ENCODE measurements around the gene SPON1.

Gene SPON1

GRCh38 chr11:13944016-13944415 is 18.5 kb upstream of the SPON1 start:
- DNase-seq (ENCODE audit: low read depth): no peak

GRCh38 chr11:13944911-13945425 is 17.6 kb upstream of the SPON1 start:
- DNase-seq (ENCODE audit: low read depth): no peak

DNA sequence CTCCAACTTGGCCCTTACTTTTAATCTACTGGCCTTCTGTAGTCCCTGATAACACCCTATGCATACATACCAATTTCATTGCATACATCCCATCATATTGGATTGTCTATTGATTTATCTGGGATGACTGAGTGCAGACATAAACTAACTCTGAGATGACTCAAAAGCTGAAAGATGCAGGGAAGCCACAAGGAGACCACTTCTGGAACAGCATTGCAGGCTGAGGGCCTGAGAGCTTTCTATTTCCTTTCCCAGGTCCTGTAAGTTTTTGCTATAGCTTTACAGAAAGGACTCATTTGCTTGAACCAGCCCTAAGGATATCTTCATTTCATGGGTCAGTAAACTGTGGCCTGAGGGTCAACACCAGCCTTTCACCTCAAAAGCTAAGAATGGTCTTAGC is 15.1 kb upstream of the SPON1 start:
- no peak for DNase-seq (ENCODE audit: low read depth)

DNA sequence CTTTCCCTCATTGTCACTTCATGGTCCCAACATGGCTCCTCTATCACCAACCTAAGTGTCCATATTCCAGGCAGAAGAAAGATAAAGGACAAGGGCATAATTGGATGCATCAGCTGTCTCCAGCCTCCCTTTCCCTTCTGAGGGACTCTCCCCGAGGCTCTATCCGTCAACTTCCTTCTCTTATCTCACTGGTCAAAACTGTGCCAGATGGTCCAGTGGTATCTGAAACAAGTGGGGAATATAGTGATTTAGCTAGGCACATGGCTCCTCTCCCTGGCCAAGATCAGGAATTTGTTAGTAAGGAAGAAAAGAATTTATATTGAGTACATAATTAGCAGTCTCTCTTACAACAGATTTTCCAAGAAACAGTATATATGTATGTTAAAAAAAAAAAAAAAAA is 12.6 kb upstream of the SPON1 start:
- no peak for DNase-seq (ENCODE audit: low read depth)

GRCh38 chr11:13952221-13952620 is 10.3 kb upstream of the SPON1 start:
- DNase-seq (ENCODE audit: low read depth): no peak

DNA sequence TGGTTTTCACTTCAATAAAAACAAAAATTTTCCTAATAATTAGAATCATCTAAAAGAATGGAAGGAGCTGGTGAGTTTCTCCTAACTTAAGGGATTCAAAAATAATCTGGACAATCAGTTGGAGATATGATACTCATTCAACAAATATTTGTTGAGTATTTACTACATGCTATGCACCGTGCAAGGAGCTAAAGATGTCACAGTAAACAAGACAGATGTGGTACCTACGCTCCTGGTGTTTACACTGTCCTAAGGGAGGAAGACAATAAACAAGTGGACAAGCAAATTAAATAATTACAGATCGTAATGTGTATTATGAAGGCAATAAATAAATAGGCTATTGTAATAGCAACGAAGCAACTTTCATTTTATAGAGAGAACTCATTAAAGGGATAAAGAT is 9.9 kb upstream of the SPON1 start:
- no peak for DNase-seq (ENCODE audit: low read depth)

GRCh38 chr11:13954591-13954990 is 7.9 kb upstream of the SPON1 start:
- no peak for DNase-seq (ENCODE audit: low read depth)

DNA sequence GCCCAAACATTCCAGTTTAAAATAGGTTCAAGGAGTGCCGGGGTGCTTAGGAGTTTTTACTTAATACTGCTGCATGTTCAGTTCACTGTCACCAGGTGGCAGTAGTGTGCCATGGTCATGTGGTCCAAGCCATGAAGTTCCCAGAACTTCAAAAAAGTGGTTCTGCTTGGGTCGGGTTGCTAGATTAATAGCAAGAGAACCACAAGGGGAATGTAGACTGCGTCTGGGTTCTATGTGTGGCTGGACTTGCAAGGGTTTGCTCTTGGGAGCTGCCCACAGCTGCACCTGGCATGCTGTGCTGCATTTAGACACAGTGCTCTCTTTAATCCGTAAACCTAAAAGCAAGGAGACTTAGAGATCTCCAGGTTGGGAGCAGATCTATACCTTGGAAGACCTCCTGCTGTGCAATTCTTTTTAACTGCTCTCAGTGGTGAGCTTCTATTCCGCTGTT is 6.5 kb upstream of the SPON1 start:
- peak; percentile 12 for DNase-seq (ENCODE audit: low read depth)

- no peak for DNase-seq (ENCODE audit: low read depth)
These were observed 5.5 kb upstream of the SPON1 start for GRCh38 chr11:13956988-13957387.

- no peak for DNase-seq (ENCODE audit: low read depth)
These were observed 3.7 kb upstream of the SPON1 start for GRCh38 chr11:13958641-13959400.

DNA sequence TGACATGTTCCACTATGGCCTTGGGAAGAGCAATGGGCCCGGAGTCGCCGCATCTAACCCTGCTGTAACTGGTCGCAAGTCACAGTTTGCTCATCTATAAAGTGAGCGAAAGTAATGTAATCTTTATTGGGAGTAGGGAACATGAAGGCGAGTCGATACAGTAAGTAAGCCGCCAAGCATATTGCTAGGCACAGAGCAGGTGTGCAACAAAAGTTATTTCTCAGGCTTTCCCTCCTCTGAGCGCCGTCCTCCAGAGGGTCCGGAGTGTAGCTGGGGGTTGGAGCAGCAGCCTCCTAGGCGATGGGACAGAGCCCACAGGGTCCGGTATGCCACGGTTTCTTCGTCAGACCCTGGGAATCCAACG is 343 bp upstream of the SPON1 start:
- no peak for DNase-seq (ENCODE audit: low read depth)

DNA sequence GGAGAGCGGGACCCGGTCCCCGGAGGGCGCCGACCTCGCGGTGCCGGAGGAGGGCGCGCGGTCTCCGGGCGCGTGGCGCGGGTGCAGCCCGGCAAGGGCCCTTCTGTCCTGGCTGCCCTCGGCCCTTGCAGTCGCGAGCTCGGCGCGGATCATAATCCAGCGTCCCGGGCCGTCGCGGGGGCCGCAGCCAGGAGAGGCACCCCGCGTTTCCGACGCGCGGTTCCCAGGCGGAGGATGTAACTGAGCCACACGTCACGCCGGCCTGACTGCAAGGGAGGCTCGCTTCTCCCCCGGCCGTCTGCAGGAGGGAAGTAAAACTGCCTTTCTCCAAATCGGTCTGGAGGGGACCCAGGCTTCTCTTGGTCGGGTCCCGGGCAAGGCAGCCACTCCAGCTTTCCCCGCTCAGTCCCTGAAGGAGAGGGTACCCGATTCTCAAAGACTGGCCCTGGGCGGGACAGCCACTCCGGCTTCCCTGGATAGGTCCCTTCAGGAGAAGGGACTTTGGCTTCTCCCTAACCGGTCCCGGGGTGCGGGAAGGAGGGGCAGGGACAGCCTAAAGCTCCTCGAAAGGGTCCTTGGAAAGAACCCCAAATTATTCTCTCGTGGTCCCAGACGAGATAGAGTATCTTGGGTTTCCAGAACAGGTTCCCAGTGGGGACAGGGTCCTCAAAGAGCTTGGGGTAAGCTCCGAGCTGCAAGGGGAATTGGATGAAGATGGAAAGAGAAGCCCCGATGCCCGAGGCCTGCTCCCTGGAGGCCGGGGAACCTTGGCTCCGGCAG is 836 bp downstream of the SPON1 start:
- DNase-seq (ENCODE audit: low read depth): peak; percentile 9

GRCh38 chr11:13963949-13964770 is 1.6 kb downstream of the SPON1 start:
- no peak for DNase-seq (ENCODE audit: low read depth)

DNA sequence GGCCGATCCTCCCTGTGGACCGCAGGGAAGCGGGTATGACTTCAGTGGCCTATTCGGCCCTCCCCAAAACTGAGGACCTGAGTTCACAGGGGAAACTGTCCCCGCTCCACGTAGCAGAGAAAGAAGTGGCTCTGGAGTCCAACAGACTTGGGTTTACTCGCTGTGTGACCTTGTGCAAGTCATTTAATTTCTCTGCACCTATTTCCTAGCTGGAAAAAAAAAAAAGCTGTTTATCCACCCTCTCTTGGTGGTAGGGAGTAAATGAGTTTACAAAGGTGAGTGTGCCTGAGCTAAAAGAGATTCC is 2.2 kb downstream of the SPON1 start:
- DNase-seq (ENCODE audit: low read depth): no peak

DNA sequence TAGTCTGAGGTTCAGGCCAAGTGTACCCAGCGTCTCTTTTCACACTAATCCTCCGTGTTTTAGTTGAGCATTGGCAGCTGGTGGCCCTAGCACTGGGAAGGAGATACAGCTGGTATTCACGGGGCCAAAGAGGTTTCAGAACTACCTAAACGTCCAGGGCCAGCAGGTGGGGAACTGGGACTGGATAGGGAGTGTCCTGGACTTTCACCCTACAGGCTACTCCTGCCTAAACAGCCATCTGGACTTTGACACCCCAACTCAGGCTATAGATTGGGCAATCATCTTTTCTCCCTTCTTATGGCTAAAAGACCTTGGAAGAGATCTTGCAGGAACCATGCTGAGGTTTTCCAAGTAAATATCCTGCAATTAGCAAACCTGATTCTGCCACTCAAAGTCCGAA is 2.8 kb downstream of the SPON1 start:
- no peak for DNase-seq (ENCODE audit: low read depth)

GRCh38 chr11:13966013-13966412 is 3.5 kb downstream of the SPON1 start:
- DNase-seq (ENCODE audit: low read depth): no peak

- DNase-seq (ENCODE audit: low read depth): no peak
These were observed 4.0 kb downstream of the SPON1 start for GRCh38 chr11:13966486-13966885.

GRCh38 chr11:13970986-13971385 is 8.5 kb downstream of the SPON1 start:
- no peak for DNase-seq (ENCODE audit: low read depth)

GRCh38 chr11:13972043-13972910 is 9.8 kb downstream of the SPON1 start:
- DNase-seq (ENCODE audit: low read depth): no peak

GRCh38 chr11:13972944-13973343 is 10.4 kb downstream of the SPON1 start:
- DNase-seq (ENCODE audit: low read depth): no peak

DNA sequence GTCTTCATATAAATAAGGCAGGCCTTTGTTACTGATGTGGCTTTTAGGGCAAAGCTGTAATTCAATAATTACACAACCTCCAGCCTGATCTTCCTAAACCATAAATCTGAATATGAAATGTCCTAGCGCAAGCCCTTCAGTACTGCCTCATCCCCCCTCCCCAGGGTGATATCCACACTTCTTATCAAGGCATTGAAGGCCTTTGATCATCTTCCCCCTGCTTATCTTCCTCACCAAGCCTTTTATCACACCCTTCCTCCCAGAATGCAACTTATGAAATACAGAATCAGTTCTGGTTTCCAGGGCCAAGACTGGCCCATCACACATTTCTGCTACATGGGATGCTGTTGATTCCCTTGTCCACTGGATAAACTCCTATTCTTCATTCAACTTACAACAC is 12.1 kb downstream of the SPON1 start:
- DNase-seq (ENCODE audit: low read depth): no peak

All from stimulated activated CD8-positive, alpha-beta memory T cell treated with anti-CD3 and anti-CD28 coated beads, Interleukin-12 subunit alpha, Interleukin-12 subunit beta, amount 100 ng/mL, for 4 hours (primary cell).